Activated T-helper 1 cell treated with anti-CD3 and anti-CD28 coated beads, Interleukin-2, amount 50 U/mL, for 16 hours (primary cell): ENCODE measurements around the gene ACKR4.
"Not testable (repeated sequence)": the region's sequence is repeated elsewhere in the genome, so short reads cannot be mapped to it uniquely, and the experiment has no call there.

Source experiments
- DNase-seq, 2 donors: peaks; one replicate each; pipeline ENCODE4 v3.0.0-alpha.2; 2020; ENCODE audit warnings: low read depth in 1 of 2, low spot score in 1 of 2

ACKR4 gene

GRCh38 chr3:132596816-132597433 is at the start of gene ACKR4:
Gene ACKR4 (plus strand): TSS chr3:132597270. CDS start chr3:132600398, 3,128 bp downstream.
- DNase-seq, result no peak

- no peak for DNase-seq
These were observed 47.9 kb upstream of the ACKR4 start for GRCh38 chr3:132549169-132549568.

- DNase-seq, result no peak
These were observed 47.0 kb upstream of the ACKR4 start for GRCh38 chr3:132549890-132550578.

GRCh38 chr3:132550579-132551305 is 46.3 kb upstream of the ACKR4 start:
- no peak for DNase-seq

GRCh38 chr3:132553826-132554225 is 43.2 kb upstream of the ACKR4 start:
- no peak for DNase-seq

- DNase-seq, result no peak
These were observed 42.6 kb upstream of the ACKR4 start for GRCh38 chr3:132554437-132554836.

GRCh38 chr3:132555306-132556035 is 41.6 kb upstream of the ACKR4 start:
- DNase-seq, result no peak

- DNase-seq, result not testable (repeated sequence)
These were observed 41.1 kb upstream of the ACKR4 start for GRCh38 chr3:132556036-132556386.

- no peak for DNase-seq
These were observed 40.4 kb upstream of the ACKR4 start for GRCh38 chr3:132556508-132557159.

- DNase-seq, result no peak
These were observed 36.1 kb upstream of the ACKR4 start for GRCh38 chr3:132561003-132561402.

GRCh38 chr3:132563420-132564069 is 33.5 kb upstream of the ACKR4 start:
- no peak for DNase-seq

- DNase-seq, result no peak
These were observed 33.0 kb upstream of the ACKR4 start for GRCh38 chr3:132564070-132564465.

GRCh38 chr3:132568422-132568821 is 28.6 kb upstream of the ACKR4 start:
- DNase-seq, result no peak

GRCh38 chr3:132569153-132569552 is 27.9 kb upstream of the ACKR4 start:
- DNase-seq, result no peak

GRCh38 chr3:132569580-132569979 is 27.5 kb upstream of the ACKR4 start:
- DNase-seq, result no peak

GRCh38 chr3:132570016-132570415 is 27.1 kb upstream of the ACKR4 start:
- DNase-seq, result no peak

- no peak for DNase-seq
These were observed 23.3 kb upstream of the ACKR4 start for GRCh38 chr3:132573797-132574211.

- DNase-seq, result no peak
These were observed 9.7 kb upstream of the ACKR4 start for GRCh38 chr3:132587401-132587800.

- no peak for DNase-seq
These were observed 4.9 kb upstream of the ACKR4 start for GRCh38 chr3:132592216-132592615.

GRCh38 chr3:132593241-132593946 is 3.7 kb upstream of the ACKR4 start:
- no peak for DNase-seq
